ENCODE measurements around the gene OPRD1.

OPRD1 gene

DNA sequence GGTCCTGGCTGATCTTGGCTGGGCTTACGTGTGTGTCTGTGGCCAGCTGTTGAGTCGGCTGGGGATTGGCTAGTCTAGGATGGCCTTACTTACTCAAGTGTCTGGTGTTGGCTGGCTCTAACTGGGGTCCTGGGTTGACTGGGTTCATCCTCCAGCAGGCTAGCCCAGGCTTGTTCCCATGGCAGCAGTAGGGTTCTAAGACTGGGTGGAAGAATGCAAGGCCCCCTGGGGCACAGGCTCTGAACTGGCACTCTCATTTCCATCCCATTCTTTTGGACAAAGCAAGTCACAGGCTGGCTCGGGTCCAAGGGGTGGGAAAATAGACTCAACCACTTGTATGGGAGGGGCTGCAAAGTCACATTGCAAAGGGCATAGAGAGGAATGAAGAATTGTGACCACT, 7.9 kb upstream of the OPRD1 start:
- TF ChIP-seq CREB1 (IDR thresholded peaks at IDR 0.05; ENCODE audit: low read depth): no peak
- 0 out of 2 replicates have a peak, but pooled peaks have one; percentile 21 for TF ChIP-seq NFIC (IDR thresholded peaks at IDR 0.05)

DNA sequence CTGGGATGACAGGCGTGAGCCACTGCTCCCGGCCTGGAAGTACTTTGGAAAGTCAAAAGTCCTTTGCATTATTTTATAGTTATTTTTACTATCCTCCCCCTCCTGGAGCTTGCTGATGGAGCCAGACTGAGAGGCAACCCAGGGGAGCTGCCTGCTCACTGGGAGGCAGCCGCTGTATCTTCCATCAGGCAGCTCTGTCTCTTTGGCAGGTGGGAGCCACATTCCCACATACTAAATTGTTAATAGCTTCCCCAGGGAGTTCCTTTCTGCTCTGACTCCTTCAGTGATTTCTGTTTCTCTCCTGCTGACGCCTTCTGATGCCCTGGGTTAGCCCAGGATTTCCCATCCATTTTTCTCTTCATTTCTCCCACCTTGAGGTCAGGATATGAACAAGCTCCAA, 4.9 kb upstream of the OPRD1 start:
- no peak for TF ChIP-seq FOXM1 (IDR thresholded peaks at IDR 0.05; ENCODE audit: borderline replicate concordance, low read depth)
- TF ChIP-seq, protein P1, sequence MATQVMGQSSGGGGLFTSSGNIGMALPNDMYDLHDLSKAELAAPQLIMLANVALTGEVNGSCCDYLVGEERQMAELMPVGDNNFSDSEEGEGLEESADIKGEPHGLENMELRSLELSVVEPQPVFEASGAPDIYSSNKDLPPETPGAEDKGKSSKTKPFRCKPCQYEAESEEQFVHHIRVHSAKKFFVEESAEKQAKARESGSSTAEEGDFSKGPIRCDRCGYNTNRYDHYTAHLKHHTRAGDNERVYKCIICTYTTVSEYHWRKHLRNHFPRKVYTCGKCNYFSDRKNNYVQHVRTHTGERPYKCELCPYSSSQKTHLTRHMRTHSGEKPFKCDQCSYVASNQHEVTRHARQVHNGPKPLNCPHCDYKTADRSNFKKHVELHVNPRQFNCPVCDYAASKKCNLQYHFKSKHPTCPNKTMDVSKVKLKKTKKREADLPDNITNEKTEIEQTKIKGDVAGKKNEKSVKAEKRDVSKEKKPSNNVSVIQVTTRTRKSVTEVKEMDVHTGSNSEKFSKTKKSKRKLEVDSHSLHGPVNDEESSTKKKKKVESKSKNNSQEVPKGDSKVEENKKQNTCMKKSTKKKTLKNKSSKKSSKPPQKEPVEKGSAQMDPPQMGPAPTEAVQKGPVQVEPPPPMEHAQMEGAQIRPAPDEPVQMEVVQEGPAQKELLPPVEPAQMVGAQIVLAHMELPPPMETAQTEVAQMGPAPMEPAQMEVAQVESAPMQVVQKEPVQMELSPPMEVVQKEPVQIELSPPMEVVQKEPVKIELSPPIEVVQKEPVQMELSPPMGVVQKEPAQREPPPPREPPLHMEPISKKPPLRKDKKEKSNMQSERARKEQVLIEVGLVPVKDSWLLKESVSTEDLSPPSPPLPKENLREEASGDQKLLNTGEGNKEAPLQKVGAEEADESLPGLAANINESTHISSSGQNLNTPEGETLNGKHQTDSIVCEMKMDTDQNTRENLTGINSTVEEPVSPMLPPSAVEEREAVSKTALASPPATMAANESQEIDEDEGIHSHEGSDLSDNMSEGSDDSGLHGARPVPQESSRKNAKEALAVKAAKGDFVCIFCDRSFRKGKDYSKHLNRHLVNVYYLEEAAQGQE (IDR thresholded peaks at IDR 0.05; ENCODE audit: low read depth): no peak

DNA sequence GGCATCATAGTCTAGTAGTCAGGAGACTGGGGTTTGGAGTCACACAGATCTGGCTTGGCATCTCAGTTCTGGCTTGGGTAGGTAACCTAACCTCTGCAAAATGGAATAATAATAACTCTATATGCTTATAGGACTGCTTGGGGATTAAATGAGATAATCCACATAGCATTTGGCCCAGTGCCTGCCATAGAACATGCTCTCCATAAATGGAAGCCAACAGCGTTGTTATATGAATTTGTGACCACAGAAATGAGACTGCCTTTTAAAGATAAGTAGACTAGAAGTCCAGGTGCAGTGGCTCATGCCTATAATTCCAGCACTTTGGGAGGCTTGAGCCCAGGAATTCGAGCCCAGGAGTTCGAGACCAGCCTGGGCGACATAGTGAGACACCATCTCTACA, 4.0 kb upstream of the OPRD1 start:
- TF ChIP-seq EP300 (IDR thresholded peaks at IDR 0.05; ENCODE audit: borderline replicate concordance) (no peak), TCF12 (IDR thresholded peaks at IDR 0.05; ENCODE audit: low read depth) (no peak), EGR1 (IDR thresholded peaks at IDR 0.05) (no peak), NFIC (IDR thresholded peaks at IDR 0.05) (no peak)
- TF ChIP-seq, protein P2, sequence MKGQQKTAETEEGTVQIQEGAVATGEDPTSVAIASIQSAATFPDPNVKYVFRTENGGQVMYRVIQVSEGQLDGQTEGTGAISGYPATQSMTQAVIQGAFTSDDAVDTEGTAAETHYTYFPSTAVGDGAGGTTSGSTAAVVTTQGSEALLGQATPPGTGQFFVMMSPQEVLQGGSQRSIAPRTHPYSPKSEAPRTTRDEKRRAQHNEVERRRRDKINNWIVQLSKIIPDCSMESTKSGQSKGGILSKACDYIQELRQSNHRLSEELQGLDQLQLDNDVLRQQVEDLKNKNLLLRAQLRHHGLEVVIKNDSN (IDR thresholded peaks at IDR 0.05): no peak
- TF ChIP-seq, protein P3, sequence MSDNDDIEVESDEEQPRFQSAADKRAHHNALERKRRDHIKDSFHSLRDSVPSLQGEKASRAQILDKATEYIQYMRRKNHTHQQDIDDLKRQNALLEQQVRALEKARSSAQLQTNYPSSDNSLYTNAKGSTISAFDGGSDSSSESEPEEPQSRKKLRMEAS (IDR thresholded peaks at IDR 0.05): no peak

DNA sequence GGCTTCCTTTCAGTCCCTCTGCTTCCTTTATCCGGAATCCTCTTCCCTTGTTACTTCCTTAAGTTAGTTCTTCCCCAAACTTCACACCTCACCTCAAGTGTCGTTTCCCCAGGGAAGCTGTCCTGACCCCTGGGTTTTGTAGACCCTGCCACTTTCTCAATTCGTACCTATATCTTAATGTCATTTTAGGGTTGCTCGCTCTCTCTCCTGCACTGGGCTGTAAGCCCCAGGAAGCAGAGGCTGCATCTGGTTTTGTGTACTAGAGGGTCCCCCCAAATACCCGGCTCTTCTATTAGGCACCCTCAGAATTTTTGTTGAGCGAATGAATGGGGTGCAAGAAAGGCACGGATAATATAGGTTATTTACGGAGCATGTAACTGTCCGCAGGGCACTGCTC, 603 bp upstream of the OPRD1 start:
- TF ChIP-seq FOXM1 (IDR thresholded peaks at IDR 0.05; ENCODE audit: borderline replicate concordance, low read depth) (no peak), TAF1 (IDR thresholded peaks at IDR 0.05; ENCODE audit: low read depth) (no peak), TEAD4 (IDR thresholded peaks at IDR 0.05) (no peak), NFIC (IDR thresholded peaks at IDR 0.05) (no peak), TCF12 (IDR thresholded peaks at IDR 0.05; ENCODE audit: low read depth) (no peak), EP300 (IDR thresholded peaks at IDR 0.05; ENCODE audit: borderline replicate concordance) (no peak), RAD21 (IDR thresholded peaks at IDR 0.05; ENCODE audit: low read depth) (no peak), ZBTB7A (IDR thresholded peaks at IDR 0.05; ENCODE audit: low read depth) (no peak), EGR1 (IDR thresholded peaks at IDR 0.05) (no peak), YY1 (IDR thresholded peaks at IDR 0.05; ENCODE audit: low read depth) (no peak), CREB1 (IDR thresholded peaks at IDR 0.05; ENCODE audit: low read depth) (no peak), CEBPB (IDR thresholded peaks at IDR 0.05) (no peak)
- TF ChIP-seq, protein P1 (IDR thresholded peaks at IDR 0.05; ENCODE audit: low read depth): no peak
- TF ChIP-seq, protein P2 (IDR thresholded peaks at IDR 0.05): no peak
- TF ChIP-seq, protein P3 (IDR thresholded peaks at IDR 0.05): no peak

DNA sequence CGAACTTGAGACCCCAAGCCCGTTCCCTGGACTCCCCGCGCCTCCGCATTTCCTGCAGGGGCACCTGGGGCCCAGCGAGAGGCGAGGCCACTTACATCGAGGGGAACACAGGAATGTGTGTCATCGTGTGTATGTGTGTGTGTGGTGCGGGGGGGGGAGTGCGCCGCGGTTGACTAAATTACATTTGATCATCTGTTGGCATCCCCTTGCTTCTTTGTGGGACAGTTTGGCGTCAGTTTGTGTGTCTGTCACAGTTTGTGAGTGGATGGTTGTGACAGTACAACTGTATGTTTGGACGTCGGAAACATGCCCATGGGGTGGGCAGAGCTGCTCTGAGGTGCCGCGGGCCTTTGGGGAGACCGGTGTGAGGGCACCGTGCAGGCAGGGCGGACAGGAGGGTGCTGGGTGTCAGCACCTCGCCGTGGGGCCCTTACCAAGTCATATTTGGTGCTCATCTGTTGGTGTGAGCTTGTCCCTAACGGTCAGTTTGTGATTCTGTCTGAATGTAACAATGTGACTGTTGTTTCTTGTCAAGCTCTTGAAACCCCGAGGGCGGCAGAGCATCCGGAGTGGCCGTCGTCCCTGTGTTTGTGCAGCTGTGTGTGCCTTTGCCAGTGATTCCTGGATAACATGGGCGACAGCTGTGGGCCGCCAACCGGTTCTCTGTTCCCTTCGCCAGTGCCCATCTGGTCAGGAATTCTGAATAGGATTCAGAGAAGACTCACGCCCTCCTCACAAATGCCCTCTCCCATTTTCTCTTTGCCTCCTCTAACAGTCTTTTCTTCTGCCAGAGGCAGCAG, 899 bp downstream of the OPRD1 start:
- TF ChIP-seq, protein P1 (IDR thresholded peaks at IDR 0.05; ENCODE audit: low read depth): no peak
- TF ChIP-seq EGR1 (IDR thresholded peaks at IDR 0.05): no peak
- no peak for TF ChIP-seq FOXM1 (IDR thresholded peaks at IDR 0.05; ENCODE audit: borderline replicate concordance, low read depth)
- no peak for TF ChIP-seq TCF12 (IDR thresholded peaks at IDR 0.05; ENCODE audit: low read depth)
- no peak for TF ChIP-seq YY1 (IDR thresholded peaks at IDR 0.05; ENCODE audit: low read depth)
- no peak for TF ChIP-seq TAF1 (IDR thresholded peaks at IDR 0.05; ENCODE audit: low read depth)
- no peak for TF ChIP-seq RAD21 (IDR thresholded peaks at IDR 0.05; ENCODE audit: low read depth)
- TF ChIP-seq CREB1 (IDR thresholded peaks at IDR 0.05; ENCODE audit: low read depth): no peak
- no peak for TF ChIP-seq NFIC (IDR thresholded peaks at IDR 0.05)
- TF ChIP-seq, protein P3 (IDR thresholded peaks at IDR 0.05): no peak
- TF ChIP-seq TEAD4 (IDR thresholded peaks at IDR 0.05): no peak
- TF ChIP-seq ZBTB7A (IDR thresholded peaks at IDR 0.05; ENCODE audit: low read depth): no peak
- TF ChIP-seq, protein P2 (IDR thresholded peaks at IDR 0.05): no peak
- TF ChIP-seq CEBPB (IDR thresholded peaks at IDR 0.05): no peak

All from Ishikawa (cell line).